ENCODE data around the gene LRRC58.

DNA sequence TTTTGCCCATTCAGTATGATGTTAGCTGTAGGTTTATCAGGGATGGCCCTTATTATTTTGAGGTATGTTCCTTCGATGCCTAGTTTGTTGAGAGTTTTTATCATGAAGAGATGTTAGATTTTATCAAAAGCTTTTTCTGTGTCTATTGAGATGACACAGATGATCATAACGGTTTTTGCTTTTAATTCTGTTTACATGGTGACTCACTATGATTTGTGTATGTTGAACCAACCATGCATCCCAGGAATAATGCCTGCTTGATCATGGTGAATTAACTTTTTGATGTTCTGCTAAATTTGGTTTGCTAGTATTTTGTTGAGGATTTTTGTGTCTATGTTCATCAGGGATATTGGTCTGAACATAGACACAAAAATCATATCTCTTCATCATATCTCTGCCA is 72.4 kb downstream of the LRRC58 start:
- TF ChIP-seq POLR2A (IDR thresholded peaks at IDR 0.05) = no peak
- TF ChIP-seq, protein P1, sequence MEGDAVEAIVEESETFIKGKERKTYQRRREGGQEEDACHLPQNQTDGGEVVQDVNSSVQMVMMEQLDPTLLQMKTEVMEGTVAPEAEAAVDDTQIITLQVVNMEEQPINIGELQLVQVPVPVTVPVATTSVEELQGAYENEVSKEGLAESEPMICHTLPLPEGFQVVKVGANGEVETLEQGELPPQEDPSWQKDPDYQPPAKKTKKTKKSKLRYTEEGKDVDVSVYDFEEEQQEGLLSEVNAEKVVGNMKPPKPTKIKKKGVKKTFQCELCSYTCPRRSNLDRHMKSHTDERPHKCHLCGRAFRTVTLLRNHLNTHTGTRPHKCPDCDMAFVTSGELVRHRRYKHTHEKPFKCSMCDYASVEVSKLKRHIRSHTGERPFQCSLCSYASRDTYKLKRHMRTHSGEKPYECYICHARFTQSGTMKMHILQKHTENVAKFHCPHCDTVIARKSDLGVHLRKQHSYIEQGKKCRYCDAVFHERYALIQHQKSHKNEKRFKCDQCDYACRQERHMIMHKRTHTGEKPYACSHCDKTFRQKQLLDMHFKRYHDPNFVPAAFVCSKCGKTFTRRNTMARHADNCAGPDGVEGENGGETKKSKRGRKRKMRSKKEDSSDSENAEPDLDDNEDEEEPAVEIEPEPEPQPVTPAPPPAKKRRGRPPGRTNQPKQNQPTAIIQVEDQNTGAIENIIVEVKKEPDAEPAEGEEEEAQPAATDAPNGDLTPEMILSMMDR (IDR thresholded peaks at IDR 0.05) = no peak
